SK-N-SH (cell line): ENCODE results near the gene MYH10. TPM values are rescaled to one million over a fixed set of nuclear protein-coding genes. Genes with fewer than 3 reads are reported as not detected.
A peak's percentile ranks its signal among the peaks of the same experiment; 100 is the strongest.

Experiments
- CTCF ChIA-PET: fragments of 300-600, 350-600 bp; formaldehyde crosslinking; extraction: SDS; loops from one replicate; lab custom pipeline; 2021; lab: Yijun Ruan, JAX
- POLR2A ChIA-PET: fragments of 350-600 bp; sonication (Branson Sonifier 250); formaldehyde crosslinking; extraction: SDS; loops from one replicate; lab custom pipeline; 2020; ENCODE audit warnings: antibody characterized with exemption, inconsistent platforms; lab: Yijun Ruan, JAX
- DNase-seq: peaks from one replicate; pipeline ENCODE4 v3.0.0; 2012
- H2AFZ ChIP-seq: fragments of 200-600 bp; sonication (generic); 2 replicates; pipeline ENCODE4 v1.8.1; 2016; ENCODE audit warnings: antibody characterized with exemption, mild to moderate bottlenecking, low read depth
- H3F3A ChIP-seq: fragments of 200-600 bp; sonication (generic); replicated peaks from 2 replicates; pipeline ENCODE3; 2016; ENCODE audit warnings: antibody characterized with exemption, mild to moderate bottlenecking; ENCODE audit not compliant: insufficient read depth
- H3K27ac ChIP-seq, 2 experiments: fragments of 200-500 bp in 1 of 2; fragments of 200-600 bp in 1 of 2; sonication (Bioruptor generic) in 1 of 2; sonication (generic), shearing (Covaris generic) in 1 of 2; 2 replicates each; pipeline versions ENCODE4 v1.5.1 to v1.6.1; 2014 to 2016; ENCODE audit warnings: low read depth in 2 of 2, inconsistent platforms in 1 of 2, low read length in 1 of 2, mild to moderate bottlenecking in 1 of 2, mixed read lengths in 1 of 2
- H3K27me3 ChIP-seq: fragments of 200-600 bp; sonication (generic), shearing (Covaris generic); 2 replicates; pipeline ENCODE4 v1.6.1; 2016; ENCODE audit warnings: mixed run types; ENCODE audit not compliant: insufficient read depth
- H3K36me3 ChIP-seq, 2 experiments: fragments of 200-500 bp in 1 of 2; fragments of 200-600 bp in 1 of 2; sonication (Bioruptor generic) in 1 of 2; sonication (generic) in 1 of 2; replicated peaks in 1 of 2; 2 replicates each; pipeline versions ENCODE3 to v1.5.1; 2014 to 2016; ENCODE audit warnings: low read length in 1 of 2, mild to moderate bottlenecking in 1 of 2; ENCODE audit not compliant: insufficient read depth in 2 of 2, control insufficient read depth in 1 of 2
- H3K4me1 ChIP-seq, 2 experiments: fragments of 200-500 bp in 1 of 2; fragments of 200-600 bp in 1 of 2; sonication (Bioruptor generic) in 1 of 2; sonication (generic), shearing (Covaris generic) in 1 of 2; 2 replicates each; pipeline versions ENCODE4 v1.5.1 to v1.6.1; 2014 to 2016; ENCODE audit warnings: low read depth in 1 of 2, low read length in 1 of 2, mixed run types in 1 of 2; ENCODE audit not compliant: insufficient read depth in 2 of 2, control insufficient read depth in 1 of 2
- H3K4me2 ChIP-seq: fragments of 200-600 bp; sonication (generic), shearing (Covaris generic); 2 replicates; pipeline ENCODE4 v1.6.1; 2017; ENCODE audit warnings: mixed run types
- H3K4me3 ChIP-seq, 2 experiments: fragments of 200-500 bp in 1 of 2; fragments of 200-600 bp in 1 of 2; sonication (Bioruptor generic) in 1 of 2; sonication (generic), shearing (Covaris generic) in 1 of 2; 2 replicates each; pipeline versions ENCODE4 v1.5.1 to v1.8.1; 2014 to 2016; ENCODE audit warnings: low read depth in 2 of 2, inconsistent platforms in 1 of 2, low read length in 1 of 2, mild to moderate bottlenecking in 1 of 2, mixed read lengths in 1 of 2, moderate library complexity in 1 of 2
- H3K79me2 ChIP-seq: fragments of 200-600 bp; sonication (generic); 2 replicates; pipeline ENCODE4 v1.8.1; 2017; ENCODE audit warnings: mild to moderate bottlenecking; ENCODE audit not compliant: insufficient read depth
- H3K9ac ChIP-seq: fragments of 200-600 bp; sonication (generic); 2 replicates; pipeline ENCODE4 v1.6.1; 2017; ENCODE audit warnings: mixed run types
- H3K9me2 ChIP-seq: fragments of 200-600 bp; sonication (generic); 2 replicates; pipeline ENCODE4 v1.6.1; 2017; ENCODE audit warnings: mixed run types
- H3K9me3 ChIP-seq: fragments of 200-600 bp; sonication (generic); 2 replicates; pipeline ENCODE4 v1.6.1; 2017; ENCODE audit warnings: mixed run types, mild to moderate bottlenecking, moderate library complexity
- H4K20me1 ChIP-seq: fragments of 200-600 bp; sonication (generic); 2 replicates; pipeline ENCODE4 v1.6.1; 2017; ENCODE audit warnings: mild to moderate bottlenecking, mixed run types; ENCODE audit not compliant: insufficient read depth
- CHD2 ChIP-seq: fragments of 150-350 bp; IDR thresholded peaks from 2 replicates; pipeline ENCODE4 v1.6.1; 2018; ENCODE audit warnings: low read length; ENCODE audit not compliant: partially characterized antibody
- ELF1 ChIP-seq: IDR thresholded peaks from 2 replicates; pipeline ENCODE4 v1.4.0; 2012
- EP300 ChIP-seq, 2 experiments: IDR thresholded peaks; 2 replicates each; pipeline versions ENCODE4 v1.4.0 to v1.6.1; 2012; ENCODE audit warnings: borderline replicate concordance in 1 of 2, low read depth in 1 of 2, low read length in 1 of 2
- EZH2phosphoT487 ChIP-seq: fragments of 200-600 bp; sonication (generic); IDR thresholded peaks from 2 replicates; pipeline ENCODE4 v1.6.1; 2017; ENCODE audit warnings: low read depth, mixed run types, mild to moderate bottlenecking, antibody characterized with exemption, moderate library complexity, borderline replicate concordance
- FOSL2 ChIP-seq: IDR thresholded peaks from 2 replicates; pipeline ENCODE4 v1.4.0; 2012; ENCODE audit warnings: low read depth, mild to moderate bottlenecking, moderate library complexity, borderline replicate concordance
- FOXJ3 ChIP-seq: sonication (generic); formaldehyde crosslinking; IDR thresholded peaks from 2 replicates; pipeline ENCODE4 v1.5.1; 2020; ENCODE audit warnings: mild to moderate bottlenecking, missing genetic modification reagents
- GABPA ChIP-seq: IDR thresholded peaks from 2 replicates; pipeline ENCODE4 v1.4.0; 2012; ENCODE audit warnings: low read depth, mild to moderate bottlenecking
- GATA2 ChIP-seq: sonication (generic); formaldehyde crosslinking; IDR thresholded peaks from 2 replicates; pipeline ENCODE4 v1.5.0; 2020; ENCODE audit warnings: mild to moderate bottlenecking, missing genetic modification reagents
- JUND ChIP-seq: IDR thresholded peaks from 2 replicates; pipeline ENCODE4 v1.4.0; 2012
- MXI1 ChIP-seq: IDR thresholded peaks from 2 replicates; pipeline ENCODE4 v1.6.1; 2012; ENCODE audit warnings: mild to moderate bottlenecking, low read depth, low read length, improper control_type of control experiment
- NRF1 ChIP-seq: IDR thresholded peaks from 2 replicates; pipeline ENCODE4 v1.6.1; 2012; ENCODE audit warnings: low read depth, mild to moderate bottlenecking, low read length
- RAD21 ChIP-seq: IDR thresholded peaks from 2 replicates; pipeline ENCODE4 v1.6.1; 2012; ENCODE audit warnings: mild to moderate bottlenecking, low read length
- RCOR1 ChIP-seq: fragments of 150-350 bp; IDR thresholded peaks from 2 replicates; pipeline ENCODE4 v1.6.1; 2017; ENCODE audit warnings: antibody characterized with exemption, low read length
- RFX5 ChIP-seq: IDR thresholded peaks from 2 replicates; pipeline ENCODE4 v1.6.1; 2012; ENCODE audit warnings: mild to moderate bottlenecking, improper control_type of control experiment, low read length
- SIN3A ChIP-seq: IDR thresholded peaks from 2 replicates; pipeline ENCODE4 v1.6.1; 2012; ENCODE audit warnings: low read depth, mild to moderate bottlenecking, low read length, moderate library complexity, borderline replicate concordance
- SMC3 ChIP-seq: IDR thresholded peaks from 2 replicates; pipeline ENCODE4 v1.6.1; 2012; ENCODE audit warnings: low read depth, low read length, improper control_type of control experiment
- TEAD4 ChIP-seq: IDR thresholded peaks from 2 replicates; pipeline ENCODE4 v1.4.0; 2012; ENCODE audit warnings: mild to moderate bottlenecking, borderline replicate concordance; ENCODE audit not compliant: insufficient read depth
- WGBS: methylation state at CpG from one replicate; pipeline ENCODE4 v1.1.6; 2017; ENCODE audit warnings: low lambda C conversion rate; 5-methylcytosine and 5-hydroxymethylcytosine counted together
- polyA plus RNA-seq, 3 experiments: library from polyadenylated mRNA; depleted of rRNA; stranded (reverse); fragments of >200 nt; gene quantifications; 2 replicates each; pipeline ENCODE4 v1.2.3, GENCODE V29; 2012
- TF ChIP-seq, protein P1 (sequence below): IDR thresholded peaks from 2 replicates; pipeline ENCODE4 v1.4.0; 2012; ENCODE audit warnings: low read depth, borderline replicate concordance
- TF ChIP-seq, protein P2 (sequence below): IDR thresholded peaks from 2 replicates; pipeline ENCODE4 v1.4.0; 2012; ENCODE audit warnings: low read depth, borderline replicate concordance
- TF ChIP-seq, protein P3 (sequence below): fragments of 150-350 bp; IDR thresholded peaks from 2 replicates; pipeline ENCODE4 v1.6.1; 2016; ENCODE audit warnings: mild to moderate bottlenecking, low read depth, low read length
- TF ChIP-seq, protein P4 (sequence below): fragments of 150-350 bp; IDR thresholded peaks from 2 replicates; pipeline ENCODE4 v1.6.1; 2017; ENCODE audit warnings: antibody characterized with exemption, low read length, low read depth, borderline replicate concordance
- TF ChIP-seq, protein P5 (sequence below): IDR thresholded peaks from 2 replicates; pipeline ENCODE4; 2012
- TF ChIP-seq, protein P6 (sequence below): fragments of 200-600 bp; sonication (generic); IDR thresholded peaks from 2 replicates; pipeline ENCODE4 v1.6.1; 2017; ENCODE audit warnings: antibody characterized with exemption, mild to moderate bottlenecking, moderate library complexity
- TF ChIP-seq, protein P7 (sequence below): IDR thresholded peaks from 2 replicates; pipeline ENCODE4 v1.4.0; 2012; ENCODE audit warnings: low read depth

Gene MYH10
- polyA plus RNA-seq, 1 of the 3 experiments (the other 2 are of a cell fraction) = 64.2 TPM

DNA sequence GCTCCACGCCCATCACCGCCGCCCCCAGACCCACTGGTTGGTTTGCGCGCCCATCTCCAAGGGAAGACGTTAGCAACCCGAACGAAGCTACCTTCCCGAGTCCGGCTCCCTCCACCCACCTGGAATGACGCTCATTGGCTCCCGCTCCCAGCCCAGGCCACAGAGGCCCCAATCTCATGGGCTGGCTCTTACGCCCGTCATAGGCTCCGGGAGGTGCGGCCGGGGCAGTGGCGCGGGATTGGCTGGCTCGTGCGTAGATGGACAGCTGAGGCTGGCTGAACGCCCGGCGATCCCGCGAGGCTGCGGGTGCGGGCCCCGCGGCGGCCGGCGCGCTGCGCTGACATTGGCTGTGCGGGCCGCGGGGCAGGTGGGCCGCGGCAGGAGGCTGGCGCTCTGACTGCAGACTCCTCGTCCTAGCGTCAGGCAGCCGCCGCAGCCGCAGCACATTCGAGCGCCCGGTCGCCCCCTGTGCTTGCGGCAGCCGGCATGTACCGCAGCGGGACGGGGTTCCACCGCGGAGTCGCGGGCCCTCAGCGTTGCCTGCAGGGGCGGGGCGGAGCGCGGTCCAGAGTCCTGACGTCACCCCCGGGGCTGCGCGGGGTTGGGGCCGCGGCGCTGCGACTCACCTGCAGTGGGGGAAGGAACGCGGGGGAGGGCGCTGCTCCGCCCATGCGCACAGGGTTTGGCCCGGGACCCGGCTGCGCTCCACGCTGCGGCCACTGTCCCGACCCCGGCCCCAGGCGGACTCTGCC lies 453 bp upstream of the MYH10 start:
- H3K27ac ChIP-seq = peak overlapping the region; percentile 52 to 88; a peak in 3 of 4 replicates
- H3K27me3 ChIP-seq = no peaks in the 10 kb centered on the region
- H3K9me3 ChIP-seq = no peaks in the 10 kb centered on the region
- peak overlapping the region; percentile 96 for H3K4me2 ChIP-seq
- peaks cover 44% of the 10 kb centered on the region for H3K79me2 ChIP-seq
- H4K20me1 ChIP-seq = peaks cover 11% of the 10 kb centered on the region
- H3K9me2 ChIP-seq = no peaks in the 10 kb centered on the region
- H3F3A ChIP-seq = peaks cover 6% of the 10 kb centered on the region
- CTCF ChIA-PET = interaction anchor here (0.7 to 1.4 kb wide), 9 partner anchors 9 to 247 kb away, joined by 3 to 11 read pairs (median 4); no protein-coding TSS in a partner anchor
- peak; percentile 98 for DNase-seq
- no peaks in the 10 kb centered on the region for H3K36me3 ChIP-seq
- H2AFZ ChIP-seq = peak overlapping the region; percentile 98
- peak overlapping the region; percentile 70 for H3K9ac ChIP-seq
- 1% methylated on average over 14 of the region's 85 CpGs for WGBS
- POLR2A ChIA-PET = interaction anchor here (0.8 to 1.5 kb wide), 4 partner anchors 68 to 254 kb away, joined by 3 to 5 read pairs (median 4); partner anchors contain the start of genes KRABD2, NDEL1 and RPL26
- peak; percentile 93 for TF ChIP-seq CHD2
- TF ChIP-seq, protein P1, sequence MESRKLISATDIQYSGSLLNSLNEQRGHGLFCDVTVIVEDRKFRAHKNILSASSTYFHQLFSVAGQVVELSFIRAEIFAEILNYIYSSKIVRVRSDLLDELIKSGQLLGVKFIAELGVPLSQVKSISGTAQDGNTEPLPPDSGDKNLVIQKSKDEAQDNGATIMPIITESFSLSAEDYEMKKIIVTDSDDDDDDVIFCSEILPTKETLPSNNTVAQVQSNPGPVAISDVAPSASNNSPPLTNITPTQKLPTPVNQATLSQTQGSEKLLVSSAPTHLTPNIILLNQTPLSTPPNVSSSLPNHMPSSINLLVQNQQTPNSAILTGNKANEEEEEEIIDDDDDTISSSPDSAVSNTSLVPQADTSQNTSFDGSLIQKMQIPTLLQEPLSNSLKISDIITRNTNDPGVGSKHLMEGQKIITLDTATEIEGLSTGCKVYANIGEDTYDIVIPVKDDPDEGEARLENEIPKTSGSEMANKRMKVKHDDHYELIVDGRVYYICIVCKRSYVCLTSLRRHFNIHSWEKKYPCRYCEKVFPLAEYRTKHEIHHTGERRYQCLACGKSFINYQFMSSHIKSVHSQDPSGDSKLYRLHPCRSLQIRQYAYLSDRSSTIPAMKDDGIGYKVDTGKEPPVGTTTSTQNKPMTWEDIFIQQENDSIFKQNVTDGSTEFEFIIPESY = peak; percentile 23; the same call in 1 of the 2 replicates
- TF ChIP-seq FOXJ3 (CRISPR knock-in tag) = no peak
- TF ChIP-seq, protein P2, sequence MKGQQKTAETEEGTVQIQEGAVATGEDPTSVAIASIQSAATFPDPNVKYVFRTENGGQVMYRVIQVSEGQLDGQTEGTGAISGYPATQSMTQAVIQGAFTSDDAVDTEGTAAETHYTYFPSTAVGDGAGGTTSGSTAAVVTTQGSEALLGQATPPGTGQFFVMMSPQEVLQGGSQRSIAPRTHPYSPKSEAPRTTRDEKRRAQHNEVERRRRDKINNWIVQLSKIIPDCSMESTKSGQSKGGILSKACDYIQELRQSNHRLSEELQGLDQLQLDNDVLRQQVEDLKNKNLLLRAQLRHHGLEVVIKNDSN = no peak
- TF ChIP-seq EP300 (IDR thresholded peaks at IDR 0.05; ENCODE audit: borderline replicate concordance in 1 of 2, low read depth in 1 of 2, low read length in 1 of 2) = no peak
- TF ChIP-seq NRF1 = peak; percentile 74
- TF ChIP-seq, protein P3, sequence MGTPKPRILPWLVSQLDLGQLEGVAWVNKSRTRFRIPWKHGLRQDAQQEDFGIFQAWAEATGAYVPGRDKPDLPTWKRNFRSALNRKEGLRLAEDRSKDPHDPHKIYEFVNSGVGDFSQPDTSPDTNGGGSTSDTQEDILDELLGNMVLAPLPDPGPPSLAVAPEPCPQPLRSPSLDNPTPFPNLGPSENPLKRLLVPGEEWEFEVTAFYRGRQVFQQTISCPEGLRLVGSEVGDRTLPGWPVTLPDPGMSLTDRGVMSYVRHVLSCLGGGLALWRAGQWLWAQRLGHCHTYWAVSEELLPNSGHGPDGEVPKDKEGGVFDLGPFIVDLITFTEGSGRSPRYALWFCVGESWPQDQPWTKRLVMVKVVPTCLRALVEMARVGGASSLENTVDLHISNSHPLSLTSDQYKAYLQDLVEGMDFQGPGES = peak; percentile 90
- peak; percentile 30; the same call in 1 of the 2 replicates for TF ChIP-seq FOSL2
- 0 out of 2 replicates have a peak, but pooled peaks have one; percentile 31 for TF ChIP-seq TEAD4
- TF ChIP-seq GATA2 (CRISPR knock-in tag) = no peak
- TF ChIP-seq, protein P4, sequence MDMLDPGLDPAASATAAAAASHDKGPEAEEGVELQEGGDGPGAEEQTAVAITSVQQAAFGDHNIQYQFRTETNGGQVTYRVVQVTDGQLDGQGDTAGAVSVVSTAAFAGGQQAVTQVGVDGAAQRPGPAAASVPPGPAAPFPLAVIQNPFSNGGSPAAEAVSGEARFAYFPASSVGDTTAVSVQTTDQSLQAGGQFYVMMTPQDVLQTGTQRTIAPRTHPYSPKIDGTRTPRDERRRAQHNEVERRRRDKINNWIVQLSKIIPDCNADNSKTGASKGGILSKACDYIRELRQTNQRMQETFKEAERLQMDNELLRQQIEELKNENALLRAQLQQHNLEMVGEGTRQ = no peak
- TF ChIP-seq GABPA = no peak
- no peak for TF ChIP-seq SMC3
- TF ChIP-seq, protein P5, sequence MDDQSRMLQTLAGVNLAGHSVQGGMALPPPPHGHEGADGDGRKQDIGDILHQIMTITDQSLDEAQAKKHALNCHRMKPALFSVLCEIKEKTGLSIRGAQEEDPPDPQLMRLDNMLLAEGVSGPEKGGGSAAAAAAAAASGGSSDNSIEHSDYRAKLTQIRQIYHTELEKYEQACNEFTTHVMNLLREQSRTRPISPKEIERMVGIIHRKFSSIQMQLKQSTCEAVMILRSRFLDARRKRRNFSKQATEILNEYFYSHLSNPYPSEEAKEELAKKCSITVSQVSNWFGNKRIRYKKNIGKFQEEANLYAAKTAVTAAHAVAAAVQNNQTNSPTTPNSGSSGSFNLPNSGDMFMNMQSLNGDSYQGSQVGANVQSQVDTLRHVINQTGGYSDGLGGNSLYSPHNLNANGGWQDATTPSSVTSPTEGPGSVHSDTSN = peak; percentile 99
- TF ChIP-seq ELF1 = no peak
- TF ChIP-seq, protein P6, sequence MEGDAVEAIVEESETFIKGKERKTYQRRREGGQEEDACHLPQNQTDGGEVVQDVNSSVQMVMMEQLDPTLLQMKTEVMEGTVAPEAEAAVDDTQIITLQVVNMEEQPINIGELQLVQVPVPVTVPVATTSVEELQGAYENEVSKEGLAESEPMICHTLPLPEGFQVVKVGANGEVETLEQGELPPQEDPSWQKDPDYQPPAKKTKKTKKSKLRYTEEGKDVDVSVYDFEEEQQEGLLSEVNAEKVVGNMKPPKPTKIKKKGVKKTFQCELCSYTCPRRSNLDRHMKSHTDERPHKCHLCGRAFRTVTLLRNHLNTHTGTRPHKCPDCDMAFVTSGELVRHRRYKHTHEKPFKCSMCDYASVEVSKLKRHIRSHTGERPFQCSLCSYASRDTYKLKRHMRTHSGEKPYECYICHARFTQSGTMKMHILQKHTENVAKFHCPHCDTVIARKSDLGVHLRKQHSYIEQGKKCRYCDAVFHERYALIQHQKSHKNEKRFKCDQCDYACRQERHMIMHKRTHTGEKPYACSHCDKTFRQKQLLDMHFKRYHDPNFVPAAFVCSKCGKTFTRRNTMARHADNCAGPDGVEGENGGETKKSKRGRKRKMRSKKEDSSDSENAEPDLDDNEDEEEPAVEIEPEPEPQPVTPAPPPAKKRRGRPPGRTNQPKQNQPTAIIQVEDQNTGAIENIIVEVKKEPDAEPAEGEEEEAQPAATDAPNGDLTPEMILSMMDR = peak; percentile 27
- no peak for TF ChIP-seq JUND
- TF ChIP-seq, protein P7, sequence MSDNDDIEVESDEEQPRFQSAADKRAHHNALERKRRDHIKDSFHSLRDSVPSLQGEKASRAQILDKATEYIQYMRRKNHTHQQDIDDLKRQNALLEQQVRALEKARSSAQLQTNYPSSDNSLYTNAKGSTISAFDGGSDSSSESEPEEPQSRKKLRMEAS = peak; percentile 17; the same call in 1 of the 2 replicates
- TF ChIP-seq RFX5 = peak; percentile 74
- TF ChIP-seq RCOR1 = no peak
- peak; percentile 62 for TF ChIP-seq MXI1
- TF ChIP-seq RAD21 = peak; percentile 18; the same call in 1 of the 2 replicates
- no peak; the same call in 1 of the 2 replicates for TF ChIP-seq SIN3A
- TF ChIP-seq EZH2phosphoT487 = no peak
- TF ChIP-seq, all 33 proteins: peak for 12
- peak overlapping the region; percentile 93 to 94 for H3K4me3 ChIP-seq
- peaks cover 10 to 13% of the 10 kb centered on the region in 2 experiments; a peak in 3 of 4 replicates for H3K4me1 ChIP-seq
